ENCODE results near the gene ATP5PD.
A peak's percentile ranks its signal among the peaks of the same experiment; 100 is the strongest.

Gene ATP5PD

DNA sequence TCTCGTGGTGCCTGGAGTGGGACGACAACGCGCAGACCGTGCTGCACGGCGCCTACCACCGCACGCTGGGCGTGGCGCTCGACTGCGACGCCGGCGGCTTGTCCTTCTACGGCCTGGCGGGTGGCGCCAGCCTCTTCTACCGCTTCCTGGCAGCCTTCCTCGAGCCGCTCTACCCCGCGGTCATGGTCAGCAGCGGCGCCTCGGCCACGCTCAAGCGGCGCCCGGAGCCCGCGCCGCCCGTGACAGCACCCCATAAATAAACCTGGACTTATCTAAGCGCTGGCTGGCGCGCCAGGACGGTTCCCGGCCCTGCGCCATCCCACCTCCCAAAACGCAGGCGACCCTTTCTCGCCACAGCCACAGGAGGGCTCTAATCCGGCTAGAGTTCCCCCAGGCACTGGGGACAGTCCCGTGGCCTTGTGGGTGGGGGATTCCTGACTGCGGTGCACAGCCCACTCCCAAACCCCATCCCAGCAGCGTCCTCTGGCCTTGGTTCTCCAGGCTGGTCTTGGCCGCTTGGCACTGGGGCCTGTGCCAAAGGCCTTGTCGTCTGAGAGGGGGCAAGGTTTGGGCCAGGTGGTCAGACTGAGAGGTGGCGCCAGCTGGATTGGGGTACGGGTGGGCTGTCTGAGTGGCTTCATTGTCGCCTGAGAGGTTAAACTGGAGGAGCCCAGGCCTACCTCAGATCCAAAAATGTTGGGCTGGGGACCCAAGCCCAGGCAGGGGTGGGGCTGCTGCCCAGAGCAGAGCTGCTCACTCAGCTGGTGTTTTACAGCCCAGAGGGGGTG lies 30.9 kb upstream of the ATP5PD start:
- no peak overlapping the region for H3K27ac ChIP-seq (ENCODE audit: low read depth, low read length, poor library complexity, severe bottlenecking)
- H3K27me3 ChIP-seq (ENCODE audit: insufficient read depth, low read length) = peaks cover 16% of the 10 kb centered on the region; the same call in 1 of the 2 replicates
- no peaks in the 10 kb centered on the region for H3K36me3 ChIP-seq (ENCODE audit: insufficient read depth, low read length)
- peaks cover 13% of the 10 kb centered on the region for H3K4me1 ChIP-seq (ENCODE audit: insufficient read depth, low read length, severe bottlenecking)
- no peaks in the 10 kb centered on the region for H3F3A ChIP-seq (ENCODE audit: insufficient read depth, low read length)
- H4K20me1 ChIP-seq (ENCODE audit: insufficient read depth, low read length) = no peaks in the 10 kb centered on the region
- peak overlapping the region; percentile 53 for H3K4me3 ChIP-seq (ENCODE audit: low read depth, low read length, poor library complexity, severe bottlenecking)
- H3K79me2 ChIP-seq (ENCODE audit: insufficient read depth, low read length) = no peaks in the 10 kb centered on the region
- H3K9me2 ChIP-seq (ENCODE audit: low read depth, low read length) = no peaks in the 10 kb centered on the region
- peak overlapping the region; percentile 57; the same call in 1 of the 2 replicates for H3K9ac ChIP-seq (ENCODE audit: low read length)
- no peak overlapping the region for H2AFZ ChIP-seq (ENCODE audit: low read length)
- H3K4me2 ChIP-seq (ENCODE audit: low read length) = peak overlapping the region; percentile 76
- TF ChIP-seq, protein P1, sequence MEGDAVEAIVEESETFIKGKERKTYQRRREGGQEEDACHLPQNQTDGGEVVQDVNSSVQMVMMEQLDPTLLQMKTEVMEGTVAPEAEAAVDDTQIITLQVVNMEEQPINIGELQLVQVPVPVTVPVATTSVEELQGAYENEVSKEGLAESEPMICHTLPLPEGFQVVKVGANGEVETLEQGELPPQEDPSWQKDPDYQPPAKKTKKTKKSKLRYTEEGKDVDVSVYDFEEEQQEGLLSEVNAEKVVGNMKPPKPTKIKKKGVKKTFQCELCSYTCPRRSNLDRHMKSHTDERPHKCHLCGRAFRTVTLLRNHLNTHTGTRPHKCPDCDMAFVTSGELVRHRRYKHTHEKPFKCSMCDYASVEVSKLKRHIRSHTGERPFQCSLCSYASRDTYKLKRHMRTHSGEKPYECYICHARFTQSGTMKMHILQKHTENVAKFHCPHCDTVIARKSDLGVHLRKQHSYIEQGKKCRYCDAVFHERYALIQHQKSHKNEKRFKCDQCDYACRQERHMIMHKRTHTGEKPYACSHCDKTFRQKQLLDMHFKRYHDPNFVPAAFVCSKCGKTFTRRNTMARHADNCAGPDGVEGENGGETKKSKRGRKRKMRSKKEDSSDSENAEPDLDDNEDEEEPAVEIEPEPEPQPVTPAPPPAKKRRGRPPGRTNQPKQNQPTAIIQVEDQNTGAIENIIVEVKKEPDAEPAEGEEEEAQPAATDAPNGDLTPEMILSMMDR (IDR thresholded peaks at IDR 0.05; ENCODE audit: low read length) = peak; percentile 38; the same call in 1 of the 2 replicates
- no peak for TF ChIP-seq EZH2 (IDR thresholded peaks at IDR 0.05; ENCODE audit: borderline replicate concordance, low read length)
- H3K9me3 ChIP-seq (ENCODE audit: low read length) = no peaks in the 10 kb centered on the region

DNA sequence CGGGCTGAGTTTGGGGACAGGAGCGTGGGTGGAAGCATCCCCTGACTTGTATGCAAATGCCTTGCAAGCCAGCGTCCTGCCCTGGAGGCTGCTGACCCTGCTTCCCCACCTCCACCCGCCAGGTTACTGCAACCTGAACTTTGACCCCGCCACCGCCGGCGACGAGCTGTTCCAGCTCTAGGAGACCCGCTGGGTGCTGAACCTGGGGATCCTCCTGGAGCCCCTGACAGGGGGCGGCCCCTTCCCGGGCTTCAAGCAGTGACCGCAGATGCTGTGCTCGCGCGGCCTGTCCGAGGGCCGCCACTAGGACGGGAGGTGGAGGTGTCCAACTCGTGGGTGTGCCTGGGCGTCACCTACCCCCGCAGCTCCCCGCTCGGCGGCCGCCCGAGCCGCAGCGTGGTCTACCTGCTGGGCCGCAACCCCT lies 30.3 kb upstream of the ATP5PD start:
- H3K27ac ChIP-seq (ENCODE audit: low read depth, low read length, poor library complexity, severe bottlenecking) = no peak overlapping the region

DNA sequence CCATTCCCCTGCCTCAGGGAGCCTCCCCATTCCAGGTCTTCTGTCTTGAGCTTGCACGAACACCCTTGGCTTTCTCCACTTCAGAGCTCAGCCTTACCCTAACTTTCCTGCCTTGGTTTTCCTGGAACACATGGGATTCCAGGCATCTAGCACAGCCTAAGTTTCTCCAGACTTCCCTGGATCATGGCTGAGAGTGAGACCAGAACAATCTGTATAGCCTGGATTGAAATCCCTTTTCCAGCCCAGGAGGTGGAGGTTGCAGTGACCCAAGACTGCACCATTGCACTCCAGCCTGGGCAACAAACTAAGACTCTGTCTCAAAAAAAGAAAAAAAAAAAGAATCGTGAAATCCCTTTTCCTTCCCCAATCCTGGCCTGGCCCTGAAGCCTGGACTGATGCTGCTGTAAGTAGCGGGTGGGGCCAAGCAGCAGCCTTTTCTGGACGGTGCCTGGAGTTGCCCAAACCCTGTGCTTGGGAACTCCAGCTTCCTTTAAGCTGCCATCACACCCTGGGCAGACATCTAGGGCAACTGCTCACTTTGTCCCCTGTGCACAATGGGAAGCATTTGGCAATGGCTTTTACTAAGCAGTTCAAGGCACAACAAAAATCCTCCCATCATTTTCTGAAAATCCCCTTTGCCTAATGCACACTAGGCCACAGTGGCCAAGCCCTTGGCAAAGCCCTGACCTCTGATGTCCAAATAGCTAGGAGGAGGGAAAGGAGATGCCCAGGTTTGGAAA lies 29.0 kb upstream of the ATP5PD start:
- peaks cover 13% of the 10 kb centered on the region for H3K4me1 ChIP-seq (ENCODE audit: insufficient read depth, low read length, severe bottlenecking)
- 0 out of 2 replicates have a peak, but pooled peaks cover 11% of the 10 kb centered on the region for H3K27me3 ChIP-seq (ENCODE audit: insufficient read depth, low read length)
- no peaks in the 10 kb centered on the region for H3K9me2 ChIP-seq (ENCODE audit: low read depth, low read length)
- no peak for TF ChIP-seq EZH2 (IDR thresholded peaks at IDR 0.05; ENCODE audit: borderline replicate concordance, low read length)
- TF ChIP-seq, protein P1 (IDR thresholded peaks at IDR 0.05; ENCODE audit: low read length) = no peak
- no peak overlapping the region for H3K27ac ChIP-seq (ENCODE audit: low read depth, low read length, poor library complexity, severe bottlenecking)
- no peaks in the 10 kb centered on the region for H3K36me3 ChIP-seq (ENCODE audit: insufficient read depth, low read length)
- no peak overlapping the region for H2AFZ ChIP-seq (ENCODE audit: low read length)
- H3K4me3 ChIP-seq (ENCODE audit: low read depth, low read length, poor library complexity, severe bottlenecking) = no peak overlapping the region
- no peak overlapping the region for H3K9ac ChIP-seq (ENCODE audit: low read length)
- no peaks in the 10 kb centered on the region for H3K79me2 ChIP-seq (ENCODE audit: insufficient read depth, low read length)
- H3K9me3 ChIP-seq (ENCODE audit: low read length) = no peaks in the 10 kb centered on the region
- no peaks in the 10 kb centered on the region for H3F3A ChIP-seq (ENCODE audit: insufficient read depth, low read length)
- H3K4me2 ChIP-seq (ENCODE audit: low read length) = no peak overlapping the region
- H4K20me1 ChIP-seq (ENCODE audit: insufficient read depth, low read length) = no peaks in the 10 kb centered on the region

More for the DNA sequence above, 30.3 kb upstream of the ATP5PD start:
- no peaks in the 10 kb centered on the region for H4K20me1 ChIP-seq (ENCODE audit: insufficient read depth, low read length)
- H3K9me2 ChIP-seq (ENCODE audit: low read depth, low read length) = no peaks in the 10 kb centered on the region
- H3K27me3 ChIP-seq (ENCODE audit: insufficient read depth, low read length) = 0 out of 2 replicates have a peak, but pooled peaks cover 11% of the 10 kb centered on the region
- no peaks in the 10 kb centered on the region for H3K36me3 ChIP-seq (ENCODE audit: insufficient read depth, low read length)
- H3K4me3 ChIP-seq (ENCODE audit: low read depth, low read length, poor library complexity, severe bottlenecking) = peak overlapping the region; percentile 53
- no peaks in the 10 kb centered on the region for H3K9me3 ChIP-seq (ENCODE audit: low read length)
- no peak overlapping the region for H2AFZ ChIP-seq (ENCODE audit: low read length)
- no peaks in the 10 kb centered on the region for H3K79me2 ChIP-seq (ENCODE audit: insufficient read depth, low read length)
- peak overlapping the region; percentile 57; the same call in 1 of the 2 replicates for H3K9ac ChIP-seq (ENCODE audit: low read length)
- H3K4me1 ChIP-seq (ENCODE audit: insufficient read depth, low read length, severe bottlenecking) = peaks cover 13% of the 10 kb centered on the region
- no peaks in the 10 kb centered on the region for H3F3A ChIP-seq (ENCODE audit: insufficient read depth, low read length)
- TF ChIP-seq EZH2 (IDR thresholded peaks at IDR 0.05; ENCODE audit: borderline replicate concordance, low read length) = no peak
- TF ChIP-seq, protein P1 (IDR thresholded peaks at IDR 0.05; ENCODE audit: low read length) = no peak
- H3K4me2 ChIP-seq (ENCODE audit: low read length) = peak overlapping the region; percentile 76

Measured in OCI-LY1 (cell line).